Stomach (tissue), 4 donors: ENCODE results near the gene CNTN5.

ENCODE experiments used
- EP300 ChIP-seq: sonication (generic); formaldehyde crosslinking; IDR thresholded peaks from one replicate; pipeline ENCODE4 v1.6.1; 2017; ENCODE audit warnings: antibody characterized with exemption
- POLR2A ChIP-seq, 4 donors: fragments of 450-650 bp; IDR thresholded peaks; one replicate each; pipeline ENCODE4 v1.6.1; 2016; ENCODE audit warnings: antibody characterized with exemption in 4 of 4, control low read depth in 2 of 4, mild to moderate bottlenecking in 1 of 4, moderate library complexity in 1 of 4
- POLR2AphosphoS5 ChIP-seq, 3 donors: sonication (generic); formaldehyde crosslinking; IDR thresholded peaks; one replicate each; pipeline ENCODE4 v1.6.1; 2016; ENCODE audit warnings: antibody characterized with exemption in 3 of 3
- TF ChIP-seq, protein P1 (sequence below), 7 experiments: fragments of 450-650 bp in 4 of 7; fragments of 200-600 bp in 3 of 7; sonication (generic) in 3 of 7; IDR thresholded peaks; one replicate each; pipeline ENCODE4 v1.5.1; 2016 to 2019; ENCODE audit warnings: antibody characterized with exemption in 7 of 7, control low read depth in 2 of 7, mild to moderate bottlenecking in 1 of 7

DNA sequence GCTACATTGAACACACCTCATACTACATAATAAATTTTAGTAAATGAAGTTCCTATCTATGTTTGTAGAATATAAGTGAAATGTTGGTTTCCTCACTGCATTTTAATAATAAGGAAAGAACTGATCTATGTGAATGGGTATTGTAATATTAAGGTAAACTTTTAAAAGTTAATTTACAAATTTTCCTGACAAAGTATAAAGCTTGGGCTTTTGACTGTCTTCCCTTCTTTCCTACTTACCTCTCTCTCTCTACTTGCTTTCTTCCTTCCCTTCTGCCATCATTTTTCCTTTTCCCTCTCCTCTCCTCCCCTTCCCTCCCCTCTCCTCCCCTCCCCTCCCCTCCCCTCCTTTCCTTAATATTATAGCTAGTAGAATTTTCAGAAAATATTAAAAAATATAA lies 798.2 kb downstream of the CNTN5 start:
- TF ChIP-seq, protein P1, sequence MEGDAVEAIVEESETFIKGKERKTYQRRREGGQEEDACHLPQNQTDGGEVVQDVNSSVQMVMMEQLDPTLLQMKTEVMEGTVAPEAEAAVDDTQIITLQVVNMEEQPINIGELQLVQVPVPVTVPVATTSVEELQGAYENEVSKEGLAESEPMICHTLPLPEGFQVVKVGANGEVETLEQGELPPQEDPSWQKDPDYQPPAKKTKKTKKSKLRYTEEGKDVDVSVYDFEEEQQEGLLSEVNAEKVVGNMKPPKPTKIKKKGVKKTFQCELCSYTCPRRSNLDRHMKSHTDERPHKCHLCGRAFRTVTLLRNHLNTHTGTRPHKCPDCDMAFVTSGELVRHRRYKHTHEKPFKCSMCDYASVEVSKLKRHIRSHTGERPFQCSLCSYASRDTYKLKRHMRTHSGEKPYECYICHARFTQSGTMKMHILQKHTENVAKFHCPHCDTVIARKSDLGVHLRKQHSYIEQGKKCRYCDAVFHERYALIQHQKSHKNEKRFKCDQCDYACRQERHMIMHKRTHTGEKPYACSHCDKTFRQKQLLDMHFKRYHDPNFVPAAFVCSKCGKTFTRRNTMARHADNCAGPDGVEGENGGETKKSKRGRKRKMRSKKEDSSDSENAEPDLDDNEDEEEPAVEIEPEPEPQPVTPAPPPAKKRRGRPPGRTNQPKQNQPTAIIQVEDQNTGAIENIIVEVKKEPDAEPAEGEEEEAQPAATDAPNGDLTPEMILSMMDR (IDR thresholded peaks at IDR 0.05) = no peak
- TF ChIP-seq POLR2A (IDR thresholded peaks at IDR 0.05) (no peak), POLR2AphosphoS5 (IDR thresholded peaks at IDR 0.05) (no peak), EP300 (no peak)
